ENCODE results near the gene MAP4K5. TPM values are rescaled to one million over a fixed set of nuclear protein-coding genes. Genes with fewer than 3 reads are reported as not detected.
"Not testable (repeated sequence)": the region's sequence is repeated elsewhere in the genome, so short reads cannot be mapped to it uniquely, and the experiment has no call there.

The MAP4K5 gene
- total RNA-seq, 1 experiment from 2014 or later: 42.8 TPM

GRCh38 chr14:50552796-50553195 is 20.4 kb upstream of the MAP4K5 start:
- H3K36me3 Mint-ChIP-seq; CTCF ChIA-PET; DNase-seq (ENCODE audit: low spot score); H3K4me3 Mint-ChIP-seq; ATAC-seq; H3K4me1 Mint-ChIP-seq; POLR2A ChIA-PET; H3K27ac Mint-ChIP-seq: not testable (repeated sequence)
- H3K9me3 Mint-ChIP-seq: peaks cover 16% of the 10 kb centered on the region
- peaks cover 10% of the 10 kb centered on the region for H3K27me3 Mint-ChIP-seq (ENCODE audit: low read depth)

DNA sequence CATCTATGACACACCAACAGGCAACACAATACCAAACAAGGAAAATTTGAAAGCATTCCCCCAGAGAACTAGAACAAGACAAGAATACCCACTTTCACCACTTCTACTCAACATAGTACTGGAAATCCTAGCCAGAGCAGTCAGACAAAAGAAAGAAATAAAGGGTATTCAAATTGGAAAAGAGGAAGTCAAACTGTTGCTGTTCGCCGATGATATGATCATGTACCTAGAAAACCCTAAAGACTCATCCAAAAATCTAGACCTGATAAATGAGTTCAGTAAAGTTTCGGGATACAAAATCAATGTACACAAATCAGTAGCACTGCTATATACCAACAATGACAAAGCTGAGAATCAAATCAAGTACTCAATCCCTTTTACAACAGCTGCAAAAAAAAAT is 19.5 kb upstream of the MAP4K5 start:
- no peaks in the 10 kb centered on the region for H3K4me1 Mint-ChIP-seq
- DNase-seq (ENCODE audit: low spot score): no peak
- H3K4me3 Mint-ChIP-seq: no peak overlapping the region
- ATAC-seq: no peak
- peaks cover 3% of the 10 kb centered on the region; the same call in 1 of the 2 replicates for H3K27me3 Mint-ChIP-seq (ENCODE audit: low read depth)
- ChIA-PET POLR2A (no interaction called here), CTCF (no interaction called here)
- H3K9me3 Mint-ChIP-seq: peaks cover 16% of the 10 kb centered on the region
- TF ChIP-seq SP1 (CRISPR knock-in tag; conservative IDR thresholded peaks at IDR 0.05): no peak
- TF ChIP-seq ZNF425 (CRISPR knock-in tag; conservative IDR thresholded peaks at IDR 0.05): no peak
- TF ChIP-seq ATF1 (CRISPR knock-in tag; IDR thresholded peaks at IDR 0.05): no peak
- no peak for TF ChIP-seq NFYB (CRISPR knock-in tag; conservative IDR thresholded peaks at IDR 0.05; ENCODE audit: low read depth)
- no peak for TF ChIP-seq OVOL2 (CRISPR knock-in tag; IDR thresholded peaks at IDR 0.05; ENCODE audit: borderline replicate concordance)
- no peak for TF ChIP-seq ZNF121 (CRISPR knock-in tag; IDR thresholded peaks at IDR 0.05)
- no peak for TF ChIP-seq ZNF263 (CRISPR knock-in tag; IDR thresholded peaks at IDR 0.05; ENCODE audit: low read depth)
- no peak for TF ChIP-seq ZNF317 (CRISPR knock-in tag; IDR thresholded peaks at IDR 0.05; ENCODE audit: borderline replicate concordance, low read depth)
- no peak for TF ChIP-seq ZBTB21 (CRISPR knock-in tag; IDR thresholded peaks at IDR 0.05; ENCODE audit: borderline replicate concordance)
- TF ChIP-seq, protein P1, sequence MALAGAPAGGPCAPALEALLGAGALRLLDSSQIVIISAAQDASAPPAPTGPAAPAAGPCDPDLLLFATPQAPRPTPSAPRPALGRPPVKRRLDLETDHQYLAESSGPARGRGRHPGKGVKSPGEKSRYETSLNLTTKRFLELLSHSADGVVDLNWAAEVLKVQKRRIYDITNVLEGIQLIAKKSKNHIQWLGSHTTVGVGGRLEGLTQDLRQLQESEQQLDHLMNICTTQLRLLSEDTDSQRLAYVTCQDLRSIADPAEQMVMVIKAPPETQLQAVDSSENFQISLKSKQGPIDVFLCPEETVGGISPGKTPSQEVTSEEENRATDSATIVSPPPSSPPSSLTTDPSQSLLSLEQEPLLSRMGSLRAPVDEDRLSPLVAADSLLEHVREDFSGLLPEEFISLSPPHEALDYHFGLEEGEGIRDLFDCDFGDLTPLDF (CRISPR knock-in tag; IDR thresholded peaks at IDR 0.05): no peak
- no peak overlapping the region for H3K27ac Mint-ChIP-seq
- H3K36me3 Mint-ChIP-seq: no peaks in the 10 kb centered on the region

DNA sequence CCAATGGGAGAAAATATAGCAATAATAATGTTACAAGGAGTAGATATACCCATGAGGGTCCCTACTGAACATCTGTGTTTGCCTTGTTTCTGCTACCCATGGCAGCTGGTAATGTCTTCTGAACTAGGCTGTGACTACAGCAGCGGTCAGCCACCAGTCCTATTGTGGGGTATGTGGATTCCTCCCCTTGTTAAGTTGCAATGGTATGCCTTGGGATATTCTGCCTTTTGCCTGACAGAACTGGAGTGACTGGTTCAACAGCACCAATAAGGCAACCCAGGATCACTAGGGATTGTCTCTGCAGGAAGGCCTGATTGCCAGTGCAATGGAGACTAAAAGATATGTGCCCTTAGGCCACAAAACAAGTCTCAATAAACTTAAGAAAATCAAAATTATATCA is 17.9 kb upstream of the MAP4K5 start:
- DNase-seq (ENCODE audit: low spot score): no peak
- Mint-ChIP-seq H3K4me1 (no peaks in the 10 kb centered on the region), H3K36me3 (no peaks in the 10 kb centered on the region), H3K9me3 (peaks cover 16% of the 10 kb centered on the region), H3K4me3 (no peak overlapping the region), H3K27ac (no peak overlapping the region), H3K27me3 (ENCODE audit: low read depth) (peaks cover 3% of the 10 kb centered on the region; the same call in 1 of the 2 replicates)
- TF ChIP-seq NFATC4 (CRISPR knock-in tag; IDR thresholded peaks at IDR 0.05) (no peak), FOXJ3 (CRISPR knock-in tag; IDR thresholded peaks at IDR 0.05; ENCODE audit: borderline replicate concordance) (no peak), ZNF532 (CRISPR knock-in tag; IDR thresholded peaks at IDR 0.05; ENCODE audit: borderline replicate concordance) (no peak), RELA (CRISPR knock-in tag; IDR thresholded peaks at IDR 0.05; ENCODE audit: borderline replicate concordance) (no peak)
- TF ChIP-seq, protein P2, sequence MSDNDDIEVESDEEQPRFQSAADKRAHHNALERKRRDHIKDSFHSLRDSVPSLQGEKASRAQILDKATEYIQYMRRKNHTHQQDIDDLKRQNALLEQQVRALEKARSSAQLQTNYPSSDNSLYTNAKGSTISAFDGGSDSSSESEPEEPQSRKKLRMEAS (CRISPR knock-in tag; IDR thresholded peaks at IDR 0.05): no peak
- ATAC-seq: no peak
- CTCF ChIA-PET: no interaction called here
- POLR2A ChIA-PET: no interaction called here
